ENCODE data around the gene HOOK1.

Gene HOOK1

DNA sequence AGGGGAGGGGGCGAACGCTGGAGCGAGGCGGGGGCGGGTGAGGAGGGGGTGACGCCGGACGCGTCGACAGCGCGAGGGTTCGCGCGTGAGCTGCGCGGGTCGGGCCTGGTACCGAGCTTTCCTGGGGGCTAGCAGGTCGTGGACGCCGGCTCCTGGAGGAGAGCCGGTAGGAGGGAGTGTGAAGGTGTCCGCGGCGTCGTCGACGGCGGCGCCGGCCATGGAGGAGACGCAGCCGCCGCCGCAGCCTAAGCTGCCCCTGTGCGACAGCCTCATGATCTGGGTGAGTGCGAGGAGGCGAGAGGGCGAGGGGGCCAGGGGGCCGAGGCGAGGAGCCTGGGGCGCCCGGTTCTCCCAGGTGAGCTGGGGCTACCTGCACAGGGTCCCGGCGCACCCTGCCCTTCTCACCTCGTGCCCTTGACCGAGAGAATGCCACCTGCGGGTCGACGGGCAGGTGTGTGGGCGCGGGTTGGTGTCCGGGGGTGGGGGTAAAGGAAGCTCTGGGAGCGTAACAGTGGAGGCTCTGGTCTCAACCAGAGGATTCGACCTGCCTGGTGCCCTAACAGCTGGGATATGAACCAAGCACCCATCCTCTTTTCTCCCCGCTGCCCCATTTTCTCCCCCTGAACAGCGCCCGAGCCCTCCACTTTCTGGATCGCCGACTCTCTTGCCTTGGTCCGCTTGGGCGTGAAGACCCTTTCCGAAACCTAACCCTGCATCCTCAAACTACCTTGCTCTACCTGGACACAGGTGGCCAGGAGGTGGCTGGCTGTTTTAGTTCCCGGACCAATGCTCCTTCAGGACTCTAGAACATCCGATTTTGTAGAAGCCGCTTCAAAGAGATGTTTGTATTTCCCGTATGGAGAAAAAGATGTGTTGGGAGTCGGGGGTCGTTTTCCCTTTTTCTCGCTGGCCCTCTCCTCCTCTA, at the start of gene HOOK1:
HOOK1 (plus strand) TSS at position 49 of the 925 bp plus-strand sequence; CDS start at position 218, 169 bp downstream.
- DNase-seq = peak; percentile 15

DNA sequence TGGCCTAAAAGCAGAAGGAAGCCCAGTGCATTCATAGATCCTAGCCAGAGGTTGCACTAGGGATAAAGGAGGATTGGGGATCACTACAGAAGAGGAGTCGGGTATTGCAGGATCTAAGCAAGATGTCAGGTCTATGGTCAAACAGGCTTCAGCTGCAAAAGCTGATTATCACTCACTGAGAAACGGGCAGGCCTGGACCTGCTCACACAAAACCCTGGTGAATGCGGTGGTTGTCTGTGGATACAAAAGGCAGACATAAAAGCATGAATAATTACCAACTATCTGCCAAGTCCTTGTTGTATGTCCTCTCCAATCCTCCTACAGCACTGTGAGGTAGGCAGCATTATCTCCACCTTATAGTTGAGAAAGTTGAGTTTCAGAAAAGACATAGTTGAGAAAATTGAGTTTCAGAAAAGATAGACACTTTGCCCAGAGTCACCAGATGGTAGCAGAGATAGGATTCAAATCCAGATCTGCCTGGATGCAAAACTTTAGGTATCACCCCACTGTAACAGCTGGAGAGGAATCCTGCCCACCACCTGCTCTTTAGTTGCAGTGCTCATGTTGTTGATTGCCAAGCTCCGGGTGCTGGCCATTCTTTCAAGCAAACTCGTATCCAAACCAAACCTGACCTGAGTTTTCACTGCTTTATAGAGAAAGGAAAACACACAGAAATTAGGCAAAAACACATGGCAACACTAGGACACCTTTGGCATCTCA, 49.6 kb upstream of the HOOK1 start:
- no peak for DNase-seq

DNA sequence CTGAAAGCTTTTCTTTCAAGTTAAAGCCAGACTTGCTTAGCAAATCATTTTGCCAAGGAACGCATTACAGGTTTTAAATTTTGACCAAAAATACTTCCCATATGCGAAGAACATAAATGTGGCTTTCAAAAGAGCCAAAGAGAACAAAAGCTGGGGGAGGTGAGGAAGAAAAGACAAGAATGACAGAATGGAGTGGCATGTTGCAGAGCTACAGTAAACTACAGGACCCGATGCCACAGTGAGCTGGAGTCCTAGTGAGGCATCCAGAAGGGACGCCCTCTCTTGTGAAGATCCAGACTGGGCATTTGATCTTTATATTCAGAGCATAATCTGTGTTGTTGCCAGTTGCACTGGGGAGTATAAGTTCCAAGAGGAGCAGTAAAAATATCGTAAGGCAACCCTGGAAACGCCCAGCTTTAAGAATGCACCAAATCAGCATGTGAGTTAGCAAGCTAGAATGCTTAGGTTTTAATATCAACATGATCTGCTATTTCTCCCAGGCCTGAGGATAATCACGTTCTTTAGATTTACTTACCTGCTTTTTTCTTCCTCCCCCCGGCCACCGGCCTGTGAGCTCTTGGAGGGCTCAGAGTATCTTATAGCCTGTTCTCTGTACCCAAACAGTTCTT, 48.4 kb upstream of the HOOK1 start:
- no peak for DNase-seq

DNA sequence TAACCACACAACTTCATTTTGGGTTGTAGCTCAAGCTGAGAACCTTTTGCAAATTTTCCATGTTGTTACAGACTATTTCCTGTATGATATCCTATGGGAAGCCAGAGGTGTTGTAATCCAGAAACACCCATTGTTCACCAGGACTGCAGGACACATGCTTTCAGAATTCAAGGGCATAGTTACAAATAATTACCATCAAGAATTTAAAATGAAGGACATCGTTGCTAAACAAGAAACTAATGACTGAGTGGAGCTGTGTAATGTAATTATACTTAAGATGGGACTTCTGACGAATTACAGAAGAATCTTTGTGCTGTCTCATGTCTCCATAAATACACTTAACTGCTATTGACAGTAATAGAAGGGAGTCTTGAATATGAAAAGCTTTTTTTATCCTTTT, 47.6 kb upstream of the HOOK1 start:
- no peak for DNase-seq

DNA sequence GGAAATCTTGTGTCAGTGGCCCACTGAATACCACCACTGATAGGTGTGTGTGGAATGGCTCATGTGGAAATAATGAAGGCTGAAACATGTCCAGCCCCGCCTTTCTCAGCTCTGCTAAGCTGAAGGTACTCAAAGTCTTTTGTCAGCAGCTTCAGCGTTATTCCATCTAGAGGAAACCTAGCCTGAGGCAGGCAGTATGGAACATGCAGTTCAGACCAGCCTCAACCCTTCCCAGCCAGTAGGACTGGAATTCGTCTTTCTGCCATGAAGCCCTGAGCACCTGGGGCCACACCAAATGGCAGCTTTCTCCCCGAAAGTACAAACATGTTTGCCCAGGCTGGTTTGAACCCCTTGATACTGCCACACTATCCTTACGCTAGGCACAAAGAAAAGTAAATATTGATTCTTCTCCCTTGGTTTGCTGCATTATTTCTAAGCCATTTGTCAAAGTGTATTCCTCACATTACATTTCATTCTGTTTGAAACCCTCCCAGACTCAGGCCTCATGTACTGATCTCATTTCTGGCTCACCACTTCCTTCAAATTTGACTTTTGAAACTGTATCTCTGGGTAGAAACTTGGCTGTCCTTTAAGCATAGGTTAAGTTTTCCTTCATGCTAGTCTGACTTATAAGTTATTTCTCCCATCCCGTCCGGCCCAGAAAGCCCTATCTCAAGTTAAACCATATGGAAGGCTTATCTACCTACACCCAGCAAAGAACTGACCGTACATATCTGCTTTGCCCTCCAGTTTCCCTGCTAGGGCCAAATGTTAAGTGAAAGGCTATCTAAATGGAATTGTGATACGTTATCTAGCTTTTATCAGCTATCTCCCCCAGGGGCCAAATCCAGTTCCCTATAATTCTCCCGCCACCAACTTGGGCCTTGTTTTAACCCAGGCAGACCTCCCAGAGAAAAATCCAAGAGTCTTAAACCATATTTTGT, 45.7 kb upstream of the HOOK1 start:
- DNase-seq = no peak

DNA sequence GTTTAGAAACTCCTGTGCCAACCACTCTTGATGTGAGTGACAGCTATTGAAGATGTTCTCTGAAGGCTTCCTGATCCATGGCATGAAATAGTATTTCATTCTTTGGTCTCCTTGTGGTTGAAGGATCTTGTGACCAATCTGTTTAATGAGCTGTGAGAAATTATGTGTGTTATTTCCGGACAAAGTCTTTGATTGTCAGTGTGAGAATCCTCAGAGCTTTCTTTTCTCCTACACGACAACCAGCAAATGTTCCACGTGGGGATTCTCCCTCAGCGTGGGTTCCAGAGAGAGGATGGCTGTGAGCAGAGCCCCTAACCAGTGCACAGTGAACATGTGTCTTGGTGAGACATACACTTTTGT, 45.0 kb upstream of the HOOK1 start:
- DNase-seq = no peak

DNA sequence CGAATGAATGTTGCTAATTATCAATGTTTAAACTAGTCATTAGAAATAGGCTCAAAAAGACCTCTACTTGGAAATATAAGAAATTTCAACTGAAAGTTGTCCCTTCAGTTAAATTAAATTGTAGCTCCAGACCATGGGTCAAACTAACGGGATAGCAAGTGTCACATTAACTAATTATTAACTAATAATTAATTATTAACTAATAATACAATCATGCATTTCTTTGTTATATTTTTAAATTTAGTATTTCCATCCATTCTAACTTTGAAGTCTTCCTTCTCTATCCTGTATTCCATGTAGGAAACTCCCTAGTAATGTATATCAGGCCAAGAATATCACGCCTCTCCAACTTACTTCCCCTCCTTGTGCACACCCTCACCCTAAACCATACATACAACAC, 43.4 kb upstream of the HOOK1 start:
- no peak for DNase-seq

DNA sequence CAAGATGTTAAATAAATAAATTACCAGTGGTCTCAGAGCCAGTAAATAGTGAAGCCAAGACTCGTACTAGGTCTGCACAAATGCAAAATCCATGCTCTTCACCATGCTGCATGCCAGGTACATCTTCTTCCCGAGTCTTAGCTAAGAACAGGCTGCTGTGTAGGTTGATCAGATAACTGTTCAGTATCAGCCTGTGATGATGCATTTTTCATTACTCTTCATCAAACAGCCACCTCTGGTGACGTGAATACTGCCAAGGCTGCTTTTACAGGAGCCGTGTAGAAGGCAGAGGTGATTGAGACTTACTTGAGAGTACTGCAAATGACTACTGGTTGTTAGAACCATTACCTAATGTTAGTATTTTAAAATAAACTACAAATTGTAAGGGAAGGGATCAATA, 39.3 kb upstream of the HOOK1 start:
- DNase-seq = no peak

DNA sequence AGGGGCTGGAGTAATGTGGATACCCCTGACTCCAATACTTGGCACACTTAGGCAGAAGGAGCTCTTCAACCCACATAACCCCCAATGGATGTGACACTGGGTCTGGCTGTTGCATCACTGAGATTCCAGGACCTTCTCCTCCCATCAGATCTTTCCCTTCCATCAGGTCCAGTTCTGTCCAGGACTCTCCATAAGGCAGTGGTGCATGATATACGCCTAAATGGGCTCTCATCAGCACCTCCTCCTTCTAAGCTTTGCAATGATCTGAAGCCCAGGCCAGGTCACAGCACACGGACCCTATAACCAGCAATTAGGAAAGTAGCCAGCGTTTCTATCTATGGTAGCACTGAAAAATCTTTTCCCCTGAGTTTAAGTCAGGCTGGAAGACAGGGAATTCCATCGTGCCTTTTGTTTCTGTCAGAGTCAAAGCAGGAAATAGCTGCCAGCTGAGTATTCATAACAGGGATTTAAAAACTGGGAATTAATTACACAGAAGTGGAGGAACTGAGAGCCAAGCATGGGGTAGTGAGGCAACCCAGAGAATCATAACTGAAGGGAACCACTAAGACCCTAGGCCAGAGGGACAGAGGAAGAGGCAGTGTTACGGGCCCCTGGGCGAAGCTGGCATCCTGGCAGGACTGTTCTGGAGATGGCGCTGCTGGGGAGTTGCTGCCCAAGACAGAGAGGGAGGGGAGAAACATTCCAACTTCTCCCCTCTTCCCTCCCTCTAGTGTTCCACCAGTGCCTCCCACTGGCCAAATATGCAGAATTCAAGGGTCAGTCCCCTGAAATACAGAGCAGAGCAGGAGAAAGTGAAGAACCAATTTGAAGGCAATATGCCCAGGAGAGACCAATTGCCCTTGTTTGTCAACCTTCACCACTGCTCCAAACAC, 37.5 kb upstream of the HOOK1 start:
- DNase-seq = no peak

DNA sequence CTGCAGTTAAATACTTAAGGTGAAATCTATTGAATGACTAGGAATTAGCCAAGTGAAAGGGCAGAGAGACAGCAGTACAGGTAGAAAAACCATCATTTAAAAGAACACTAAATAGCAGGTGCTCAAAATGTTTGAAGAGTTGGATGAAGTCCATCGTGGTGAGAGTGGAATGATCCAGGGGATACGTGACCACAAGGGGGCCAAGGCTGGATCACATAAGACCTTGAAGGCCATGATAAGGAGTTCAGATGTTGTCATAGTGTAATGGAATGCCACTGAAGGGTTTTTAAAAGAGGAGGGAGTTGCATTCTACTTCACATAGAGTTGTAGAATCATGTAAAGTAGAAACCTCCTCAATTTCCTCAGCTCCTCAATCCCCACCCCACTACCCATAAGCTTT, 34.8 kb upstream of the HOOK1 start:
- no peak for DNase-seq

DNA sequence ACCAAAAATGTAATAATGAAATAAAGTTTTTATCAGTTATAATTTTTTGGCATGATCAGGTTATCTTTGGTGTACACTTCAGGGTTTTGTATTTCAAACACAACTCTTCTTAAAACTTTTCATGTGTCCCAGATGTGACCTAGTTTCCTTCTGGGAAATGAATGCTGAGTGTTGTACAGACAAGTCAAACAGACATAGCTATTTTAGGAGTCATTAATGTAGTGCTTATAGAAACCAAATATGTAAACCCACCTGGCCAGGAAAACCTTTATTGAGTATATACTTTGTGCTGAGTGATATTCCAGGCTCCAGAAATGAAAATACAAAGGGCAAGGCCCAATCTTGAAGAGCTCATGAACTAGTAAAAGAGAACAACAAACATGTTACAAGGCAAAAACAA, 25.9 kb upstream of the HOOK1 start:
- DNase-seq = no peak

DNA sequence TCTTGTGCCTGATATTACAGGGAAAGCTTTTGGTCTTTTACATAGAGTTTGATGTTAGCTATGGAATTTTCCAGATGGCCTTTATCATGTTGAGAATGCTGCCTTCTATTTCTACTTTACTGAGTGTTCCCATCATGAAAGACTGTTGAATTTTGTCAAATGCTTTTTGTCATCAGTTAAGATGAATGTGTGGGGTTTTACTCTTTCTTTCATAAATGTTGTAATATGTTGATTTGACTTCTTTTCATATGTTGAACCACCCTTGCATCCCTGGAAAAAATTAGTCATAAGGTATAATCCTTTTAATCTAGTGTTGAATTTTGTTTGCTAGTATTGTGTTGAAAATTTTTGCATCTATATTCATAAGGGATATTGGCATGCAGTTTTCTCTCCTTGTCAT, 16.1 kb upstream of the HOOK1 start:
- DNase-seq = no peak

DNA sequence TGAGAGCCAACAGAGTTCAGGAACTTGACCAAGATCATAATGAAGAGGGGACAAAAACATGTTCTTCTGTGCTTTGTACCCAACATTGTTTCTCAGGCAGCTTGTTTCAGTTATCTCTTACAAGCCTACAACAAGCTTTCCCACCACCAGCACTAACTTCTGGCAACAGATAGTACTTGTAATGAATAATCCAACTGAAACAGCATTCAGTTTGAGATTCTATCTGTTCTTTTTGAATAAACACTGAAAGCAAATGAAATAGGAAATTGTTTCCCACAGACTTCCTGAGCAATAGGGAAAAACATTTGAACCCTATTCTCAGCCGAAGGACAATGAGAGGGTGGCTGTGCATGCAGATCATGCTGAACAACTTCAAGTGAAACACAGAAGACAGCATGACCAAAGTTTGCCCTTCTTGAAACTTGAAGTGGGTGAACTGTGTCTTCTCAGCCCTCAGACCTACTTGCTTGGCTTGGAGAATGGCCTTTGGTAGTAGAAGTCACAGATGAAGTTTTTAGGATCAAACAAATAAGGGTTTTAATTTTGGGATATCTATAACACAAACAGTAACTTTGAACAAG, 11.2 kb upstream of the HOOK1 start:
- DNase-seq = no peak

DNA sequence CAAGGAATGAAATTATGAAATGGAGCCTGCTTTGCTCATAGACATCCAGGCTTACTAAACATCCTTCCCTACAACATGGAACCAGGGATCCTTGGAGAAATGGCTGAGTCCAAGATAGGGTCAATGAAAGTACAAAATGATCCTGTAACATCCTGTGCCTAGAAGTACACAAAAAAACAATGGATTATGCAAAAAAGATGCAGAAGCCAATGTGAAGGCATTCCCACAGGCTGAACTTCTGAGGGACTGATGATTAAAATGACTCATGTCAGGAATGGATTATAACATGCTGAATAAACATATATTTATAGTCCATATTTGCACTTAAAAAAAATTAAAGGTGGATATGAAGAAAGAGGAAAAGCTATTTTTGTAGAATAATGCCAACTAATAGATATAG, 10.4 kb upstream of the HOOK1 start:
- DNase-seq = no peak

DNA sequence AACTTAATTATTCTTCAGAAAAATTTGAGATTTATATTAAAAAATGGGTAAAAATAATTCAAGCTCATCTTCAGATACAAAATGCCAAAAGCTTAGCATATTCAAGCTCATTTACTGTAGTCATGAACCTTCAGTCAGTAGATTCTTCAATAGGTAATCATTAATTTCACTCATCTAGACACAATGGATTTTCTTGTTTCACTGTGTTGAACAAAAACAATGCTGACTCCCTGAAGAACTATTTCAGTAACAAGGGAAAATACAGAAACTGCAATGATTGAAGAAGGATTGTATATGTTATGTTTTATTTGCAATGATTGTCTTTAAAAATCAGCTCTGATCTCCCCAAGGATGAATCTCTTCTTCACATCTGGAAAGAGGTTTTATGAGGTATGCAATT, 9.2 kb upstream of the HOOK1 start:
- DNase-seq = no peak

DNA sequence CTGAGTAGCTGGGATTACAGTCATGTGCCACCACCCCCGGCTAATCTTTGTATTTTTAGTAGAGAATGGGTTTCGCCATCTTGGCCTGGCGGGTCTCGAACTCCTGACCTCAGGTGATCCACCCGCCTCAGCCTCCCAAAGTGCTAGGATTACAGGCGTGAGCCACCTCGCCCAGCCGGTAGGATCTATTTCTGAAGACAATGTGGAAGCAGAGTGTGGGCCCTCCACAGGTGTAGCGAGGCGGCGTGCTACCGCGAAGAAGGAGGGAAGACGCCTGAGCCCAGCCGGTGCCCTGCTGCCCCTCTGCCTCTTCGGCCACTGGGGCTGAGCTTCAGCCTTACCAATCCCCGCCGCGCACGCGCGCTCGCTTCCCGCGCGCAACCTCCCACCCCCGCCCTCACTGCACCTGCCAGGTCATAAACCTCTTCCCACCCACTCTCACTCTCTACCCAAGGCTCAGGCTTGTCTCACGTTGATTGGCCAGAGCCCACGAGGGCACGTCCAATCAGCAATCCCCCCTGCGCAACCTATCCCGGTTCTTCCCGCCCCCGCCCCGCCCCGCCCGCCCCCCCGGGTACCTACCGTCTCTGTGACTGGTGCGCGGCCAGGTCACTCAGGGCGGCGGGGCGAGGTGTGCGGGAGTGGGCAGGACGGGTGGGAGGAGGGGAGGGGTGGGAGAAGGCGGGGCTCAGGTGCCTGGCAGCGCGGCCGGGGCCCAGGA, 409 bp upstream of the HOOK1 start:
- peak; percentile 83 for DNase-seq

DNA sequence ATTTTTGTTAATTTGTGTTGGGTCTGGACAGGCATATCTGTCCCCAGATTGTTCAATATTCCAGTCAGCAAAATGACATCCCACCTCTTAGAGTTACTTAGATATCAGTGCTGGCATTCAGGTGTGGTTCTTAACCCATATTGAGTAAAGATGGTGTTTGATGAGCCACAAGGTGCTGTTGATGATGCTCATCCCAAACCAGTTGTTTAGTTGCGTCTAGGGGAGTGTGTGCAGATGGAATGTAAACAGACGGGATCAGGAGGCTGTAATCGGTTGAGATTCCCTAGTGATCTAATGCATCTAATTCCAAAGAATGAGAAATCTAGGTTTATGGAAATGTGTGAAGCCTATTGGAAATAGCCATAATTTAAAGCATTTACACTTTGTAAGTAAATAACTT, 1.1 kb downstream of the HOOK1 start:
- no peak for DNase-seq

DNA sequence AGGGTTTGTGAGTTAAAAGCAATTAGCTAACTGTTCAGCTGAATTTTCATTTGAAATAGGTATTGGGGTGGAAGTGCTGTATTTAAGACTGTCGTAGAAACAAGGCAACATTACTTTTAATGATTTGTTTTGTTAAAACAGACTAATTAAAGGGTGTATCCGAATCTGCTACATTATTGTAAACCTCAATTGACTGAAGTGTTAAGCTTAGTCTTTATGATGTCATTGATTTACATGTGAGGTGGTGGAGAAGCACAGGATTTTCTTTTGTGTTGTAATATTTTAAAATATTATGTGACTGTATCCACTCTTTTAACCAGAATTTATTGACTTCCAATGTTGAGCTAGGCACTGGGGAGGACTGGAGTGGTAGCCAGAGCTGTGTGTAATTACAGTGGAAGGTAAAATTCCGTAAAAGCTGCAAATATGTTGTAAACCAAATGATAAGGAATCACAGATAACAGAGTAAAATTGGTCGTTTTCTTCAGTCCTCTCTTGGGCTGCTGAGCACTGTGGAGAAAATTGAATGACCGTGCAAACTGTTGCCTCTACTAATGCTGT, 1.6 kb downstream of the HOOK1 start:
- DNase-seq = no peak

DNA sequence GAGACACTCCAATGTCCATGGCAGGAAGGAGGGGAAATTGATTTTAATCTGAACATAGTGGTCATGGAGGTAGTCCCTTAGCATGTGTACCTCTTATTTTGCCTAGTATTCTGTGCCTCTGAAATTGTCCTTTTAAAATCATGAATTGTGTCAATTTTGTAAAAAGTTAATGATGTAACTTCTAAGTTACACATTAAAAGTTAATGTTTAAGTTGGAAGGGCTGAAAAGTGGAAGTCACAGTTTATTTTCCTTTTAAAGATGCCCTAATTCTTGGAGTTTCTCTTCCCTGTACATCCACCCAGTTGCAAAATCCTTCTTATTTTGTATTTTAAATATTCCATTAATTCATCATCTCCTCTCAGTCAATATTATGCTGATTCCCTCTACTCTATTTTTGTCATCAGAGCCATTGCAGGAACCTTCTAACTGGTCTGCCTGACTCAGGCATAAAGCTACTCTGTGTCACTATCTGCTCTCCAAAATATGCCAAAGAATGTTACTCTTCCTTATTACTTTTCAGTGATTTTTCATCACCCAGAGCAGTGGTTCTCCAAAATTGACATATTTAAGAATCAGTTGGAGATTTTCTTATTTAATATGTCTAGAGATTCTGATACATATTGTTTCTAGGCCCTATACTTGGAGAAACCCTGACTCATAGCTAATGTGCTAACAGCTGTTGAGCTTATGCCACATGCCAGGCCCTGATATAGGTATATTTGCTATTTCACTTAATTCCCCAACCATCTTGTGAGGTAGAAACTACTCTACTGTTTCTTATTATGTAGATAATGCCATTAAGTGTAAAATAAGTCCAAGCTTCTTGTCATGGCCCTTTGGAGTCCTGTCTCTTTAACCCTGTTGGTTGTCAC, 5.1 kb downstream of the HOOK1 start:
- no peak for DNase-seq
